C4-2B (cell line): ENCODE results near the gene CTSL.

Source experiments
- H3K27ac ChIP-seq: fragments of 450-650 bp; 2 replicates; pipeline ENCODE4 v1.5.1; 2017
- CTCF ChIP-seq: fragments of 450-650 bp; conservative IDR thresholded peaks from 2 replicates; pipeline ENCODE4 v1.5.1; 2017; ENCODE audit warnings: mild to moderate bottlenecking
- ZFX ChIP-seq: fragments of 450-650 bp; IDR thresholded peaks from 2 replicates; pipeline ENCODE4 v1.6.1; 2017

The CTSL gene

GRCh38 chr9:87708986-87709728 is 16.8 kb upstream of the CTSL start:
- H3K27ac ChIP-seq, result no peak overlapping the region
- TF ChIP-seq CTCF (no peak), ZFX (no peak)

- H3K27ac ChIP-seq, result no peak overlapping the region
- TF ChIP-seq CTCF, result no peak
Observed at GRCh38 chr9:87710443-87710842, 15.5 kb upstream of the CTSL start.

- H3K27ac ChIP-seq, result no peak overlapping the region
Observed at GRCh38 chr9:87711857-87712800, 13.8 kb upstream of the CTSL start.

GRCh38 chr9:87712801-87713277 is 13.1 kb upstream of the CTSL start:
- H3K27ac ChIP-seq, result no peak overlapping the region
- TF ChIP-seq ZFX, result no peak
- no peak for TF ChIP-seq CTCF

More at GRCh38 chr9:87711857-87712800, 13.8 kb upstream of the CTSL start:
- no peak for TF ChIP-seq CTCF
- no peak for TF ChIP-seq ZFX

GRCh38 chr9:87713278-87713987 is 12.5 kb upstream of the CTSL start:
- no peak for TF ChIP-seq CTCF
- H3K27ac ChIP-seq, result no peak overlapping the region; the same call in 1 of the 2 replicates

GRCh38 chr9:87713988-87714330 is 12.0 kb upstream of the CTSL start:
- no peak overlapping the region for H3K27ac ChIP-seq
- TF ChIP-seq CTCF (no peak), ZFX (no peak)
